Suprapubic skin (tissue), 4 donors: ENCODE results near the gene PLEKHS1.

ENCODE experiments used
- CTCF ChIP-seq, 2 donors: fragments of 200-600 bp in 1 of 2; fragments of 450-650 bp in 1 of 2; sonication (generic) in 1 of 2; IDR thresholded peaks; one replicate each; pipeline ENCODE4 v1.5.1; 2016 to 2019; ENCODE audit warnings: antibody characterized with exemption in 2 of 2, mild to moderate bottlenecking in 1 of 2, moderate library complexity in 1 of 2
- EP300 ChIP-seq: sonication (generic); formaldehyde crosslinking; IDR thresholded peaks from one replicate; pipeline ENCODE4 v1.6.1; 2017; ENCODE audit warnings: antibody characterized with exemption
- POLR2A ChIP-seq, 2 donors: fragments of 450-650 bp; IDR thresholded peaks; one replicate each; pipeline ENCODE4 v1.6.1; 2017; ENCODE audit warnings: antibody characterized with exemption in 2 of 2, mild to moderate bottlenecking in 2 of 2, moderate library complexity in 2 of 2
- POLR2AphosphoS5 ChIP-seq, 3 donors: sonication (generic); formaldehyde crosslinking; IDR thresholded peaks; one replicate each; pipeline ENCODE4 v1.6.1; 2017; ENCODE audit warnings: antibody characterized with exemption in 3 of 3

DNA sequence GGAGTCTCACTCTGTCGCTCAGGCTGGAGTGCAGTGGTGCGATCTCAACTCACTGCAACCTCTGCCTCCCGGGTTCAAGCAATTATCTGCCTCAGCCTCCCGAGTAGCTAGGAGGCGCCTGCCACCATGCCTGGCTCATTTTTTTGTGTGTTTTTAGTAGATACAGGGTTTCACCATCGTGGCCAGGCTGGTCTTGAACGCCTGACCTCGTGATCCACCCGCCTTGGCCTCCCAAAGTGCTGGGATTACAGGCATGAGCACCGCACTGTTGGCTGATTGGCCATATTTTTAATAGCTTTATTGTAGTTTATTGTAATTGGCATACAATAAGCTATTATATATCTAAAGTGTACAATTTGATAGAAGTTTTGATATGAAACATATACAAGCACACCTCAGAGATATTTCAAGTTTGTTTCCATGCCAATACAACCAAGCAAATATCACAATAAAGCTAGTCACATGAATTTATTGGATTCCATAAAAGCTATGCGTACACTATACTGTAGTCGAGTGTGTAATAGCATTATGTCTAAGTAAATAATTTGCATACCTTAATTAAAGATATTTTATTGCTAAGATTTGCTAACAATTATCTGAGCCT lies 5.6 kb downstream of the PLEKHS1 start:
- TF ChIP-seq CTCF (IDR thresholded peaks at IDR 0.05) (no peak), POLR2AphosphoS5 (IDR thresholded peaks at IDR 0.05) (no peak), POLR2A (IDR thresholded peaks at IDR 0.05) (no peak), EP300 (no peak)
